Measurements from ENCODE around the gene CCIN. TPM values are rescaled to one million over a fixed set of nuclear protein-coding genes. Genes with fewer than 3 reads are reported as not detected.

CCIN gene
- total and polyA plus RNA-seq, 9 of the 15 experiments (the other 6 are each of a cell fraction or from before 2014, with no cell fraction given): not detected

DNA sequence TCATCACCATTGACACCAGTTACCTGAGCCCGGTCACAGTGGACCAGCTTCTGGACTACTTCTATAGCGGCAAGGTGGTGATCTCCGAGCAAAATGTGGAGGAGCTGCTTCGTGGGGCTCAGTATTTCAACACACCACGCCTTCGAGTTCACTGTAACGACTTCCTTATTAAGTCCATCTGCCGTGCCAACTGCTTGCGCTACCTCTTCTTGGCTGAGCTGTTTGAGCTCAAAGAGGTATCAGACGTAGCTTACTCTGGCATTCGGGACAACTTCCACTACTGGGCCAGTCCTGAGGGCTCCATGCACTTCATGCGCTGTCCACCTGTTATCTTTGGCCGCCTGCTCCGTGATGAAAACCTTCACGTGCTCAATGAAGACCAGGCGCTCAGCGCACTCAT is 520 bp downstream of the CCIN start:
- TF ChIP-seq POLR2AphosphoS5 (IDR thresholded peaks at IDR 0.05; ENCODE audit: control insufficient read depth, insufficient read depth, low read depth, low read length) (no peak), MECOM (CRISPR knock-in tag; IDR thresholded peaks at IDR 0.05) (no peak), NCOA4 (IDR thresholded peaks at IDR 0.05; ENCODE audit: partially characterized antibody) (no peak), PYGO2 (tag; IDR thresholded peaks at IDR 0.05) (no peak), MCM5 (IDR thresholded peaks at IDR 0.05; ENCODE audit: low read depth) (no peak)
- TF ChIP-seq, protein P1, sequence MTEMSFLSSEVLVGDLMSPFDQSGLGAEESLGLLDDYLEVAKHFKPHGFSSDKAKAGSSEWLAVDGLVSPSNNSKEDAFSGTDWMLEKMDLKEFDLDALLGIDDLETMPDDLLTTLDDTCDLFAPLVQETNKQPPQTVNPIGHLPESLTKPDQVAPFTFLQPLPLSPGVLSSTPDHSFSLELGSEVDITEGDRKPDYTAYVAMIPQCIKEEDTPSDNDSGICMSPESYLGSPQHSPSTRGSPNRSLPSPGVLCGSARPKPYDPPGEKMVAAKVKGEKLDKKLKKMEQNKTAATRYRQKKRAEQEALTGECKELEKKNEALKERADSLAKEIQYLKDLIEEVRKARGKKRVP (CRISPR knock-in tag; IDR thresholded peaks at IDR 0.05): no peak
- Histone ChIP-seq H3K9ac (ENCODE audit: insufficient read depth in 1 of 2, low read depth in 2 of 2, low read length in 2 of 2) (no peak overlapping the region), H2AFZ (ENCODE audit: low read depth, low read length) (no peak overlapping the region), H3K4me3 (no peak overlapping the region), H3K27ac (ENCODE audit: extremely low read depth, low read depth, low read length) (no peak overlapping the region), H3K4me1 (replicated peaks in 1 of 2; ENCODE audit: control insufficient read depth in 2 of 2, insufficient read depth in 2 of 2, low read length in 2 of 2) (peaks cover 5 to 16% of the 10 kb centered on the region in 2 experiments; a peak in 4 of 5 replicates), H3K36me3 (ENCODE audit: control insufficient read depth, insufficient read depth, low read length) (no peaks in the 10 kb centered on the region), H3K9me3 (replicated peaks; ENCODE audit: control insufficient read depth, insufficient read depth, low read depth, low read length) (no peaks in the 10 kb centered on the region), H3K79me2 (ENCODE audit: control insufficient read depth, insufficient read depth, low read length) (no peaks in the 10 kb centered on the region), H3K9me1 (ENCODE audit: control insufficient read depth, insufficient read depth, low read length) (no peaks in the 10 kb centered on the region), H4K20me1 (replicated peaks; ENCODE audit: control insufficient read depth, insufficient read depth, low read length) (no peaks in the 10 kb centered on the region), H3K4me2 (ENCODE audit: insufficient read depth, low read length) (no peak overlapping the region), H3K27me3 (ENCODE audit: control insufficient read depth in 2 of 2, insufficient read depth in 2 of 2, low read length in 2 of 2) (peaks cover 0 to 15% of the 10 kb centered on the region in 2 experiments; a peak in 2 of 5 replicates)
- ChIA-PET POLR2A (interaction anchor here (0.6 kb wide), 1 partner anchor 85 kb away, joined by 3 read pairs; no protein-coding TSS in a partner anchor), CTCF (ENCODE audit: low intra/inter-chr PET ratio) (no interaction called here)
- no peak for ATAC-seq
- DNase-seq (ENCODE audit: extremely low read depth in 1 of 4, low spot score in 3 of 4): no peak
- FAIRE-seq: no peak
- 67% methylated on average over 14 of the region's 17 CpGs for WGBS (ENCODE audit: insufficient coverage, low coverage, missing lambda C conversion rate)
- no TSS peak for BruUV-seq (replicated peaks)
- in situ Hi-C loops (cut with MboI) (loop anchor here (5.0 kb wide), 1 partner anchor 67 kb away; no protein-coding TSS in a partner anchor), intact Hi-C loops (cut with micrococcal nuclease) (loop anchor here (5.0 kb wide), 2 partner anchors 147 to 212 kb away; partner anchors contain the start of gene OR2S2)

Measured in K562 (cell line).